Sciatic nerve (tissue), 2 donors: ENCODE measurements around the gene EIF4E2. TPM values are rescaled to one million over a fixed set of nuclear protein-coding genes. Genes with fewer than 3 reads are reported as not detected.
"Not testable (repeated sequence)": the region's sequence is repeated elsewhere in the genome, so short reads cannot be mapped to it uniquely, and the experiment has no call there.

Experiments used
- ATAC-seq: fragments of 200-7000 bp; cut with Tn5 transposase; one replicate; pipeline ENCODE4 v1.9.1; 2020; ENCODE audit warnings: mild to moderate bottlenecking, moderate library complexity
- DNase-seq: peaks from one replicate; pipeline ENCODE4 v3.0.0-alpha.2; 2020; ENCODE audit warnings: low spot score
- intact Hi-C: fragments of 100-400 bp; cut with DNase I; formaldehyde crosslinking; loops from one replicate; pipeline ENCODE4 v1.14.2; 2022
- total RNA-seq: library from RNA; stranded (reverse); fragmentation: NEBNext Ultra II Directional; extraction: Animal tissue kit (Norgen Biotek cat#: 25700); gene quantifications from one replicate; pipeline ENCODE4 v1.2.1, GENCODE V29; 2021
- donor health status: DM: no; HTN: no; CAD: no.
- donor health status: DM: no; HTN: no; CAD: no.

Gene EIF4E2
- total RNA-seq, 1 donor from 2014 or later: 41.0 TPM

DNA sequence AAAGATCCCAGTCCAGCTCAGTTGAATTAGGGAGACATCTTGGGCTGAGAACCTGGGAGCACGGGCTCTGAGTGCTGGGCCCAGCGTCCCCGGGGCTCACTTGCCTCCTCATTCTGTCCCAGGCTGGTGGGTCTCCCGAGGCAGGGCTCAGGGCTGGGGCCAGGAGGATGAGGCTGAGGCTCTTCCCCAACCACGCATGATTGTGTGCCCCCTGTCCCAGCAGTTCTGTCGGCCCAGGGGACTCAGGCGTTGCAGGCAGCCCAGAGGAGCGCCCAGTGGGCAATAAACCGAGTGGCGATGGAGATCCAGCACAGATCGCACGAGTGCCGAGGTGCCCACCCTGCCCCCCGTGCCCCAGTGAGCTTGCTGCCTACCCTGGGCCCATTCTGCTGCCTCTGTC lies 29.4 kb upstream of the EIF4E2 start:
- intact Hi-C loops: loop anchor here (10.0 kb wide), 1 partner anchor 616 kb away; no protein-coding TSS in a partner anchor
- ATAC-seq: no peak
- no peak for DNase-seq

DNA sequence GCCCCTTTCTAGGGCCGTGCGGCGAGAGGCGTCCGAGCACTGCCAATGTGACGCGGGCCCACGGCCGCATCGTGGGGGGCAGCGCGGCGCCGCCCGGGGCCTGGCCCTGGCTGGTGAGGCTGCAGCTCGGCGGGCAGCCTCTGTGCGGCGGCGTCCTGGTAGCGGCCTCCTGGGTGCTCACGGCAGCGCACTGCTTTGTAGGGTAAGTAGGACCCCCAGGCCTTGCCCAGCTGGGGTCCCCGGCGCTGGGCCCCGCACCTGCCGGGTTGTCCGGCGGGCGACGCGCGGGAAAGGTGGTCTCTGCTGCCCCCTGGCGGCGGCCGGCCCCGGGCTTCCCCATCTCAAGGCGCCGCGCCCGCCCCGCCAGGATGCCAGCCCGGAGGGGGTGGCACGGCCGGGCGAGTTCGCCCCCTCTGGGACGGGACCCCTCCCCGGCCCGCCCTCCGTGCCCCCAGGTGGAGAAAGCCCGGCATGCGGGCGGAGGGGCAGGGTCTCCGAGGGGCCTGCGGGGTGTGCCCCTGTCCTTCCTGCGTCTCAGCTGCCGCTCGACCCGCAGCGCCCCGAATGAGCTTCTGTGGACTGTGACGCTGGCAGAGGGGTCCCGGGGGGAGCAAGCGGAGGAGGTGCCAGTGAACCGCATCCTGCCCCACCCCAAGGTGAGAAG lies 28.4 kb upstream of the EIF4E2 start:
- no peak for ATAC-seq
- DNase-seq: peak; percentile 68
- intact Hi-C loops: loop anchor here (10.0 kb wide), 1 partner anchor 617 kb away; no protein-coding TSS in a partner anchor

DNA sequence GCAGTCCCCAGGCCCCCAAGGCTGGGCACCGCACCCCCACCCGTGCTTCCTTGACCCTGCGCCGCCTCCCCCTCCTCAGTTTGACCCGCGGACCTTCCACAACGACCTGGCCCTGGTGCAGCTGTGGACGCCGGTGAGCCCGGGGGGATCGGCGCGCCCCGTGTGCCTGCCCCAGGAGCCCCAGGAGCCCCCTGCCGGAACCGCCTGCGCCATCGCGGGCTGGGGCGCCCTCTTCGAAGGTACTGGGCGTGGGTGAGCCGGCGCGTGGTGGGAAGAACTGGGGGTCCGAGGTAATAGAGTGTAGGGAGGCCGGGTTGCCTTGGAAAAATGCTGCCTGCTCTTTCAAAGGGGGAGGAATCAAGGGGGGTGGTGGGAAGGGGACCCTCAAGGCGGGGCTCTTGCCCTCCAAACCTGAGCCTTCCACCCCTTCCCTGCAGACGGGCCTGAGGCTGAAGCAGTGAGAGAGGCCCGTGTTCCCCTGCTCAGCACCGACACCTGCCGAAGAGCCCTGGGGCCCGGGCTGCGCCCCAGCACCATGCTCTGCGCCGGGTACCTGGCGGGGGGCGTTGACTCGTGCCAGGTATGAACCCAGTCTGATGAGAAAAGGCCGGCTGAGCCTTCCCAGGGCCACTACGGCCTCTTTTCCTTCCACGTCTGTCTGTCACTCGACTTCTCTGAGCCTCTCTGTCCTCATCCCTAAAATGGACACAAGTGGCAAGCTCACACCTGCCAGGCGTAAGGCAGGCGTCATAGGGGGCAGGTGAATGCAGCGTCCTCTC lies 27.7 kb upstream of the EIF4E2 start:
- no peak for ATAC-seq
- no peak for DNase-seq
- intact Hi-C loops: loop anchor here (10.0 kb wide), 1 partner anchor 618 kb away; no protein-coding TSS in a partner anchor

DNA sequence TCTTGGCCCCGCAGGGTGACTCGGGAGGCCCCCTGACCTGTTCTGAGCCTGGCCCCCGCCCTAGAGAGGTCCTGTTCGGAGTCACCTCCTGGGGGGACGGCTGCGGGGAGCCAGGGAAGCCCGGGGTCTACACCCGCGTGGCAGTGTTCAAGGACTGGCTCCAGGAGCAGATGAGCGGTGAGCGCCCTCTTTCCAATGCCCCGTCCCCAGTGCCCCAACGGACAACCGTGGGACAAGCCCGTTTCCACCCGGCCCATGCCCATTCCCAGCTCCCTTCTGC lies 27.1 kb upstream of the EIF4E2 start:
- ATAC-seq: no peak

DNA sequence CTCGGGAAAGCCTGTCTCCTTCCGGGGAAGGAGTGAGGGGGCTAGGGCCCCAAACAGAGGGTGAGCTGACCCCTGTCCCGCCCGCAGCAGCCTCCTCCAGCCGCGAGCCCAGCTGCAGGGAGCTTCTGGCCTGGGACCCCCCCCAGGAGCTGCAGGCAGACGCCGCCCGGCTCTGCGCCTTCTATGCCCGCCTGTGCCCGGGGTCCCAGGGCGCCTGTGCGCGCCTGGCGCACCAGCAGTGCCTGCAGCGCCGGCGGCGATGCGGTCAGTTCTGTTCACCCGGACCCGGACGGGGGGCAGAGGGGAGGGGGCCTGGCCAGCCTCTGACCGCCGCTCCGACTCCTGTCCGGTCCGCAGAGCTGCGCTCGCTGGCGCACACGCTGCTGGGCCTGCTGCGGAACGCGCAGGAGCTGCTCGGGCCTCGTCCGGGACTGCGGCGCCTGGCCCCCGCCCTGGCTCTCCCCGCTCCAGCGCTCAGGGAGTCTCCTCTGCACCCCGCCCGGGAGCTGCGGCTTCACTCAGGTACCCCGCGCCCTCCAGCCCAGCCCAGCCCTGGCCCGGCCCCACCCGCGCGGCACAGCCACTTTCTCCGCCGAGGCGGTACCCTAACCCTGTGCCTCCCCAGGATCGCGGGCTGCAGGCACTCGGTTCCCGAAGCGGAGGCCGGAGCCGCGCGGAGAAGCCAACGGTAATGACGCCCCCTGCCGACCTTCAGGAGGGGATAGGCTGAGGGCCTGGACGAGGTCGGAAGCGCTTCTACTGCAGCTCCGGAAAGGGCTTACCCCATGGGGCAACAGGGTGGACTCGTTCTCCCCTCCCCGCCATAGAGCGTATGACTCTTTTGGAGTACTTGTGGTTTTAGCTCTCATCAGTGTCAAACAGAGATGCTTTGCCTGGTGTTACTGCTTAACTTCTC lies 26.5 kb upstream of the EIF4E2 start:
- no peak for DNase-seq
- ATAC-seq: no peak
- intact Hi-C loops: loop anchor here (10.0 kb wide), 1 partner anchor 619 kb away; no protein-coding TSS in a partner anchor

More for the DNA sequence above, 27.1 kb upstream of the EIF4E2 start:
- intact Hi-C loops: loop anchor here (10.0 kb wide), 1 partner anchor 619 kb away; no protein-coding TSS in a partner anchor
- no peak for DNase-seq

DNA sequence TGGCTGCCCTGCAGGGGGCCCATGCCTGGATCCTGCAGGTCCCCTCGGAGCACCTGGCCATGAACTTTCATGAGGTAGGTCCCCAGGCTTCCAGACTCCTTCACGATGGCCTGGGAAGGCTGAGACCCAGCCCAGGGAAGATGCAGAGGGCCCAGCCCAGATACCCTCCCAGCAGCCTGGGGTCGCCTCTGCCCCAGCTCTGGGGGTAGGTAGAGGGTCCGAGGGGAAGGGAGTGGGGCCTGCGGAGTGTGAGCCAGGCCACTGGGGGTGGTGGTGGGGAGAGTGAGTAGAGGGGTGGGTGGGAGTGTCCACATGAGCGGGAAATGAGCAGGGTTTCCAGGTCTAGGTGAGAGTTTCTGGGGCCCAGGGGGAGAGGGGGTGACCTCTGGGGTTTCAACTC lies 25.7 kb upstream of the EIF4E2 start:
- intact Hi-C loops: loop anchor here (10.0 kb wide), 1 partner anchor 620 kb away; no protein-coding TSS in a partner anchor
- no peak for DNase-seq
- no peak for ATAC-seq

DNA sequence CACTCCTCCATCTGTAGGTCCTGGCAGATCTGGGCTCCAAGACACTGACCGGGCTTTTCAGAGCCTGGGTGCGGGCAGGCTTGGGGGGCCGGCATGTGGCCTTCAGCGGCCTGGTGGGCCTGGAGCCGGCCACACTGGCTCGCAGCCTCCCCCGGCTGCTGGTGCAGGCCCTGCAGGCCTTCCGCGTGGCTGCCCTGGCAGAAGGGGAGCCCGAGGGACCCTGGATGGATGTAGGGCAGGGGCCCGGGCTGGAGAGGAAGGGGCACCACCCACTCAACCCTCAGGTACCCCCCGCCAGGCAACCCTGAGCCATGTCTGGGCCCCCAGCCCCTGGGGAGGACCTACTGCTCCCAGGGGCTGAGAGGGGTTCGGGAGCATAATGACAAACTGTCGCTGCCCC lies 25.3 kb upstream of the EIF4E2 start:
- DNase-seq (no peak), ATAC-seq (no peak)
- intact Hi-C loops: loop anchor here (10.0 kb wide), 1 partner anchor 620 kb away; no protein-coding TSS in a partner anchor

DNA sequence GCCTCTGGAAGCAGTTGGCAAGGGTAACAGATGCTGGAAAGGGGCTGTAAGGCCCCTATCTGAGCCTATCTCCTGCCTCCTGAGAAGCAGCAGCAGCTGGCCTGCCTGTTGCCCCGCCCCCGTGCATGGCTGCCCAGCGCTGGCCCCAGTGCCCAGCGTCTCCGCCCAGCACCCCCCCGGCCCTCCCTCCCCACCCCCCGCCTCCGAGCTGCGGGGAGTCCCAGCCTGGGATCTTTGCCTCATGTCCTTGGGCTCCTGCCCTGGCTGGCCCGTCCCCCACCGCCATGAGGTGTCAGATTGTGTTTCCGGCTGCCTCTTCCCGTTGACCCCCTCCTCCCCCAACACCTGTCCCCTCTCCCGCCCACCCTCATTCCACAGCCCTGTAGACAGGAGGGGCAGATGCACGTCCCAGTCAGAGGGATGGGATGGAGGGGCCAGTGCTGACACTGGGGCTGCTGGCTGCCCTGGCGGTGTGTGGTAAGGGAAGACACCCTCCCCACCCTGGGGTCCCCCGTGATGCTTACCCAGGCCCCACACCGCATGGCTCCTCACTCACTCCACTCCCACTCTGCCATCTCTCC lies 24.6 kb upstream of the EIF4E2 start, which contains the start of gene CHRND:
Gene CHRND, plus strand, starts transcription at position 370 of the 581 bp plus-strand sequence. Its CDS starts 56 bp downstream, at position 426.
- no peak for ATAC-seq
- intact Hi-C loops: loop anchor here (10.0 kb wide), 1 partner anchor 621 kb away; no protein-coding TSS in a partner anchor
- no peak for DNase-seq

DNA sequence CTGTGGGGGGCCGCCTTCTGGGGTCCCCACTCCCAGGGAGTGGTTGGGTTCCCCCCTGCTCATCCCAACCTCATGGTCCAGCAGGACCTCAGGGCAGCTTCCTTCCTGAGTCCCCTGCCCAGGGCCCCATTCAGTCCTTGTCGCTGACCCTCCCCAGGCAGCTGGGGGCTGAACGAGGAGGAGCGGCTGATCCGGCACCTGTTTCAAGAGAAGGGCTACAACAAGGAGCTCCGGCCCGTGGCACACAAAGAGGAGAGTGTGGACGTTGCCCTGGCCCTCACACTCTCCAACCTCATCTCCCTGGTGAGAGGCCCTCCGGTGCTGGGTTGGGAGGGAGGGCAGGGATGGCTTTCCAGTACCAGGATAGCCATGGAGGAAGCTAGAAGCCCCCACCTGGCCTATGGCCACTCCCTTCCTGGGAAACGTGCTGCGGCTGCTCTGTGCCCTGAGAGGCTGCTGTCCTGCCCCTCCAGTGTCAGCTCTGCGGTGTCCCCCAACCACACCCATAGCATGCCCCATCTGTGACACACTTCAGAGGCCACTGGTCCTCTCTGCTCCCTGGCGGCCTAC lies 24.0 kb upstream of the EIF4E2 start:
- intact Hi-C loops: loop anchor here (10.0 kb wide), 1 partner anchor 622 kb away; no protein-coding TSS in a partner anchor
- no peak for ATAC-seq
- no peak for DNase-seq

DNA sequence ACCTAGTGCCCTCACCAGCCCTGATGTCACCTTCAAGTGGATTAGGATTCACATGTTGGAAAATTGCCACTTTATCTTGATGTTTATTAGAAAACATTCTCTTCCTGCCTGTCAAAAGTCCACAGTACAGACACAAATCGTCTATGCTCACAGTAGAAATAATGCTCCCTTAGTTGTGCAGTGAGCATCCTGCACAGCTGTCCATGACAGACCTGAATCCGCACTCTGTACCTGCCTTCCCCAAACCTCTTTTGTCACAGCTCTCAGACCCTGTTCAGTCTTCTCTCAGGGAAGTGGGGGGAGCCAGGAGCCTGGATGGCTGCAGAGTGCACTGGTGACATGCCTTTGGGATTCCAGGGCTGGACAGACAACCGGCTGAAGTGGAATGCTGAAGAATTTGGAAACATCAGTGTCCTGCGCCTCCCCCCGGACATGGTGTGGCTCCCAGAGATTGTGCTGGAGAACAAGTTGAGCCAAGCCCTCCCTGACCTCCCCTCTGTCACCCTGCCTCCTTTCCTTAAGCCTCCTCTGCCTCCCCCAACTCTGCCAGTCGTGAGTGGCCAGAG lies 22.5 kb upstream of the EIF4E2 start:
- DNase-seq: no peak
- intact Hi-C loops: loop anchor here (10.0 kb wide), 1 partner anchor 623 kb away; no protein-coding TSS in a partner anchor
- no peak for ATAC-seq

DNA sequence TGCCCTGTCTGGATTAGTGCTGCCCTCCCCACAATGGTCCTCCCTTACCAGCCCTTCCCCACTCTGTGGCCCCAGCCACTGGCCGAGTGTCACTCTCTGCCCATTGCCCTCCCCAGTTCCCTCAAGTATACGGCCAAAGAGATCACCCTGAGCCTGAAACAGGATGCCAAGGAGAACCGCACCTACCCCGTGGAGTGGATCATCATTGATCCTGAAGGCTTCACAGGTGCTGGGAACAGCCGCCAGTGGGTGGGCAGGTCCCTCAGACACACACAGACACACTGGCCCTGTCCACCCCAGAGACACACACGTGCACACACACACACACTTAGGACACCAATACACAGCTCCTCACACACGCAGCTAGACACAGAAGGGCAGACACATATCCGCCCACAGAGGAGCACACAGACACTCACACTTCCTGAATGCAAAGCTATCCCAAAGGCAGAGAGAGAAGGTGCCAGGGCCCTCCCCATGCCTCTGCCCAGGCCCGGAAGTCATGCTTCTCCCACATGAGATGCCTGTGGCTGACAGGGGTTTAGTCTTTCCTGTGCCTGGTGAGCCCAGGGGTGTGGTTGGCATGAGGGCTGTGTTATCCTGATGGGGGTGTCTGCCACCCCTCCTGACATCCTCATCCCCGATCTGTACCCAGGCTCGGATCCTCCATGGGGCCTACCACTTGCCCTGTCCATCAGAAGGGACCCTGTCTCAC lies 21.6 kb upstream of the EIF4E2 start:
- intact Hi-C loops: loop anchor here (10.0 kb wide), 1 partner anchor 624 kb away; no protein-coding TSS in a partner anchor
- ATAC-seq: no peak
- DNase-seq: no peak

DNA sequence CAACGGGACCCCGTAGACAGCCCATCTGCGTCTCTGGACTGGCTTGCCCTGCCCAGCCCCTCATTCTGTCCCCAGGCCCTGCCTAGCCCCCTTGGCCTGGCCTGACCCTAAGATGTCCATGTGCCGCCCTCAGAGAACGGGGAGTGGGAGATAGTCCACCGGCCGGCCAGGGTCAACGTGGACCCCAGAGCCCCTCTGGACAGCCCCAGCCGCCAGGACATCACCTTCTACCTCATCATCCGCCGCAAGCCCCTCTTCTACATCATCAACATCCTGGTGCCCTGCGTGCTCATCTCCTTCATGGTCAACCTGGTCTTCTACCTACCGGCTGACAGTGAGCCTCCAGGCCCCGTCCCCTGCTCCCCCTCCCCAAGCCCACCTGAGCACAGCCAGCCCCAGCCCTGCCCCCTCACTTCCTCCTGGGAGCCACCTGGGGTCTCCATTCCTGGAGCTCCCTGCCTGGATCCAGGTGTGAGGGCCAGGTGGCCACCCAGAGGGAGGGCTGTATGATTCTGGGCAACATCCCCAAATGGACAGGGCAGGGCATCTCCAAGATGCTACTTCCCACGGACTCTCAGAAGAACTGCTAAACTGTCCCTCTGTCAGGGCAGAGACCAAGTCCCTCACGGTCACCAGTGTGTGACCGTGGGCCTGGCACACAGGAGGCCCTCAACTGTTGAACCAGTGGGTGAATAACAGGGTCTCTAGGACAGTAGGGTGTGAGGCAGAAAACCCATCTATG lies 20.5 kb upstream of the EIF4E2 start:
- DNase-seq (no peak), ATAC-seq (no peak)
- intact Hi-C loops: loop anchor here (10.0 kb wide), 1 partner anchor 625 kb away; no protein-coding TSS in a partner anchor

DNA sequence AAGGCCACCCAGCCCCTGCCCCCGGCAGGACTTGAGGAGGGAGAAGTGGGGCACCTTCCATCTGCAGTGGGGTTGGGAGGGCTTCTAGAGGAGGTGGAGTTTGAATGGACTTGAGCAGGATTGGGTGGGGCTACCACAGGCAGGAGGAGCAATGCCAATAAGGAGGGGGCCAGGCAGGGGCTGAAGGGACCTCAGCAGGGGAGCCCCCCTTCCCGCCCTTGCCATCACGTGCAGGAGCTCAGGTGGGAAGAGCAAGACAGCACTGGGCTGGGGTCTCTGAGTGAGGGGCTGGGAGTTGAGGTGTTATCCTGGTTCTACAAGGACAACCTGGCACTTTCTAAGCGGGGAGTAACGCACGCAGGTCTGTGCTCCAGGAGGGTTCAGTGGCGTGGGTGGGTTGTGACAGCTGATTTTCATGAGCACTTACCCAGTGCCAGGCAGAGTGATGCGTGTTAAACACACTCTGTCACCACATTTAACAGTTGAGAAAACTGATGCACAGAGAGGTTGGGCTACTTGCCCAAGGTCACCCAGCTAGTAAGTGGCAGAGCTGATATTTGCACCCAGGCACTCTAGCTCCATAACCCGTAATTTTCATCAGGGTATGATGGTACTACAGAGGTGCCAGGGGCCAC lies 19.7 kb upstream of the EIF4E2 start:
- DNase-seq (no peak), ATAC-seq (no peak)
- intact Hi-C loops: no loop called here

DNA sequence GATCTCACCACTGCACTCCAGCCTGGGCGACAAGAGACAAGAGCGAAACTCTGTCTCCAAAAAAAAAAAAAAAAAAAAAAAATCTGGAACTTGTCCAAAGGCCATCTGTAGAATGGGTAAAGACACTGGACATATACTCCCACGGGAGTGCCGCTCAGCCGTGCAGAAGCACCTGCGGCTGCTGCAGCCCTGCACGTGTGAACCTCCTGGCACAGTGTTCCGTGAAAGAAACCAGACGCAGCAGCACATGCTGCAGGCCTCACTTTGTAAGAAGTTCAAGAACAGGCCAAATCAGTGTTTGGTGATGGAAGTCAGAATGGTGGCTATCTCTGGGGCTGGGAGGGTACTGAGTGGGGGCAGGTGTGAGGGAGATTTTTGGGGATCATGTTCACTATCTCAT lies 18.1 kb upstream of the EIF4E2 start:
- DNase-seq (peak; percentile 17), ATAC-seq (no peak)
- intact Hi-C loops: no loop called here

DNA sequence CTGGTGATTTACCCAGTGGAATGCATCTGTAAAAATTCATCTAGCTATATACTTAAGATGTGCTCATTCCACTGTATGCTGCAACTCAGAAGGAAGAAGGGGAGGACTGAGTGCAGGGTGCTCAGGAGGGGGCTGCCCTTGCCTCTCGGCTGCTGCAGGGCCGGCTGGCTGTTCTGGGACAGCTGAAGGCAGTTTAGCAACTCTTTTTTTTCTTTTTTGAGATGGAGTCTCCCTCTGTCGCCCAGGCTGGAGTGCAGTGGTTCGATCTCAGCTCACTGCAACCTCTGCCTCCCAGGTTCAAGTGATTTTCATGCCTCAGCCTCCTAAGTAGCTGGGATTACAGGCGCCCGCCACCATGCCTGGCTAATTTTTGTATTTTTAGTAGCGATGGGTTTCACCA lies 17.7 kb upstream of the EIF4E2 start:
- DNase-seq: peak; percentile 27
- intact Hi-C loops, ATAC-seq: not testable (repeated sequence)
